Myocyte (in vitro differentiated cells): Measurements from ENCODE around the gene PDE4D. TPM values are rescaled to one million over a fixed set of nuclear protein-coding genes. Genes with fewer than 3 reads are reported as not detected.
"Not testable (repeated sequence)": the region's sequence is repeated elsewhere in the genome, so short reads cannot be mapped to it uniquely, and the experiment has no call there.

Experiments used
- DNase-seq: peaks from one replicate; pipeline ENCODE4 v3.0.0-alpha.2; 2012; ENCODE audit warnings: low read depth
- total RNA-seq: library from RNA; depleted of rRNA; stranded (reverse); fragments of >200 nt; gene quantifications from 2 replicates; pipeline ENCODE4 v1.2.3, GENCODE V29; 2014

The PDE4D gene
- total RNA-seq, 1 donor from 2014 or later: 26.8 TPM

GRCh38 chr5:59385700-59386099 lies 507.8 kb downstream of the PDE4D start:
- no peak for DNase-seq

GRCh38 chr5:59380350-59380951 lies 513.1 kb downstream of the PDE4D start:
- peak; percentile 83 for DNase-seq

GRCh38 chr5:59374036-59374435 lies 519.5 kb downstream of the PDE4D start:
- DNase-seq: not testable (repeated sequence)

- DNase-seq: no peak
Observed at GRCh38 chr5:59371525-59372127, 521.9 kb downstream of the PDE4D start.

GRCh38 chr5:59368951-59369350 lies 524.6 kb downstream of the PDE4D start:
- no peak for DNase-seq

- DNase-seq: peak; percentile 73
Observed at GRCh38 chr5:59367791-59368394, 525.6 kb downstream of the PDE4D start.

GRCh38 chr5:59366784-59367183 lies 526.7 kb downstream of the PDE4D start:
- DNase-seq: peak; percentile 6

GRCh38 chr5:59362438-59362837 lies 531.1 kb downstream of the PDE4D start:
- DNase-seq: no peak

GRCh38 chr5:59361454-59361853 lies 532.1 kb downstream of the PDE4D start:
- DNase-seq: no peak

- DNase-seq: no peak
Observed at GRCh38 chr5:59360130-59360555, 533.4 kb downstream of the PDE4D start.

GRCh38 chr5:59358005-59358861 lies 535.3 kb downstream of the PDE4D start:
- peak; percentile 60 for DNase-seq

- DNase-seq: no peak
Observed at GRCh38 chr5:59357381-59357977, 536.0 kb downstream of the PDE4D start.

- no peak for DNase-seq
Observed at GRCh38 chr5:59356813-59357380, 536.6 kb downstream of the PDE4D start.

GRCh38 chr5:59354811-59355210 lies 538.7 kb downstream of the PDE4D start:
- no peak for DNase-seq

GRCh38 chr5:59354274-59354673 lies 539.3 kb downstream of the PDE4D start:
- no peak for DNase-seq

- DNase-seq: peak; percentile 83
Observed at GRCh38 chr5:59351076-59351794, 542.3 kb downstream of the PDE4D start.

GRCh38 chr5:59348189-59348588 lies 545.3 kb downstream of the PDE4D start:
- no peak for DNase-seq

GRCh38 chr5:59346982-59347381 lies 546.5 kb downstream of the PDE4D start:
- no peak for DNase-seq

GRCh38 chr5:59346514-59346913 lies 547.0 kb downstream of the PDE4D start:
- DNase-seq: no peak

GRCh38 chr5:59342181-59342580 lies 551.3 kb downstream of the PDE4D start:
- no peak for DNase-seq
